GM12878 (cell line): ENCODE measurements around the gene TICRR. TPM values are rescaled to one million over a fixed set of nuclear protein-coding genes. Genes with fewer than 3 reads are reported as not detected.

Source experiments
- ATAC-seq: fragments of 200-7000 bp; cut with Tn5 transposase; 3 replicates; pipeline ENCODE4 v1.9.1; 2020; ENCODE audit warnings: mild to moderate bottlenecking, moderate library complexity
- BruUV-seq: library from RNA; stranded (reverse); fragments of 400-500 nt; replicated peaks from 2 replicates; lab custom pipeline; 2021; lab: Mats Ljungman, UMichigan
- CTCF ChIA-PET: fragments of 300-600 bp; sonication (Branson Sonifier 250); formaldehyde crosslinking; extraction: SDS; loops from one replicate; lab custom pipeline; 2021; ENCODE audit warnings: inconsistent platforms; lab: Yijun Ruan, JAX
- POLR2A ChIA-PET: fragments of 350-600 bp; formaldehyde crosslinking; extraction: SDS; loops from one replicate; lab custom pipeline; 2021; ENCODE audit warnings: inconsistent platforms; lab: Charles Lee
- RAD21 ChIA-PET: fragments of 300-600 bp; sonication (Branson Sonifier 250); formaldehyde crosslinking; loops from one replicate; lab custom pipeline; 2023; ENCODE audit warnings: antibody characterized with exemption; ENCODE audit not compliant: unreplicated experiment; lab: Charles Lee
- SMC1A ChIA-PET: fragments of 300-600 bp; sonication (Branson Sonifier 250); formaldehyde crosslinking; loops from one replicate; lab custom pipeline; 2023; ENCODE audit not compliant: unreplicated experiment, uncharacterized antibody; lab: Charles Lee
- DNase-seq: peaks from one replicate; pipeline ENCODE4 v3.0.0-alpha.2; 2011; ENCODE audit warnings: low read depth, low spot score
- FAIRE-seq: peaks from 3 replicates; lab custom pipeline; 2011; peaks lifted over from hg19 to GRCh38; lab: Jason Lieb, UNC
- H2AFZ ChIP-seq: 2 replicates; pipeline ENCODE4 v1.6.0; 2011; ENCODE audit warnings: low read depth, low read length, control low read depth; ENCODE audit not compliant: control insufficient read depth
- H3K27ac ChIP-seq: 2 replicates; pipeline ENCODE4 v1.5.1; 2011; ENCODE audit warnings: control low read depth; ENCODE audit not compliant: control insufficient read depth, insufficient read depth
- H3K27me3 ChIP-seq, 2 experiments: replicated peaks in 1 of 2; 2 replicates each; pipeline versions ENCODE4 v1.6.0 to v1.6.1; 2011; ENCODE audit warnings: low read length in 1 of 2; ENCODE audit not compliant: control insufficient read depth in 2 of 2, insufficient read depth in 2 of 2
- H3K36me3 ChIP-seq, 2 experiments: 2 replicates each; pipeline ENCODE4 v1.5.1; 2011; ENCODE audit warnings: low read length in 1 of 2; ENCODE audit not compliant: control insufficient read depth in 2 of 2, insufficient read depth in 2 of 2
- H3K4me1 ChIP-seq: 2 replicates; pipeline ENCODE4 v1.6.1; 2011; ENCODE audit warnings: mild to moderate bottlenecking, low read length, moderate library complexity, mixed read lengths; ENCODE audit not compliant: control insufficient read depth, insufficient read depth
- H3K4me2 ChIP-seq: 2 replicates; pipeline ENCODE4 v1.6.0; 2011; ENCODE audit warnings: control low read depth; ENCODE audit not compliant: control insufficient read depth, insufficient read depth
- H3K4me3 ChIP-seq: fragments of 200-600 bp; sonication (generic); 2 replicates; pipeline ENCODE4 v1.5.1; 2016
- H3K79me2 ChIP-seq: 2 replicates; pipeline ENCODE4 v1.6.0; 2011; ENCODE audit warnings: low read length; ENCODE audit not compliant: control insufficient read depth, insufficient read depth
- H3K9ac ChIP-seq: 2 replicates; pipeline ENCODE4 v1.8.0; 2011; ENCODE audit warnings: low read length, control low read depth, mixed read lengths; ENCODE audit not compliant: control insufficient read depth, insufficient read depth
- H3K9me3 ChIP-seq: replicated peaks from 3 replicates; pipeline ENCODE4 v1.5.1; 2011; ENCODE audit warnings: mild to moderate bottlenecking, low read length; ENCODE audit not compliant: control insufficient read depth, insufficient read depth
- H4K20me1 ChIP-seq: 2 replicates; pipeline ENCODE4 v1.6.0; 2011; ENCODE audit not compliant: control insufficient read depth, insufficient read depth
- GATAD2B ChIP-seq: fragments of 450-650 bp; conservative IDR thresholded peaks from 2 replicates; pipeline ENCODE4 v1.6.1; 2017; ENCODE audit warnings: low read depth, mild to moderate bottlenecking, moderate library complexity
- HDAC6 ChIP-seq: fragments of 200-600 bp; sonication (generic); IDR thresholded peaks from one replicate; pipeline ENCODE4 v1.8.0; 2017; ENCODE audit warnings: antibody characterized with exemption; ENCODE audit not compliant: unreplicated experiment
- MYB ChIP-seq: fragments of 150-350 bp; IDR thresholded peaks from 2 replicates; pipeline ENCODE4 v1.6.1; 2014; ENCODE audit warnings: mild to moderate bottlenecking, low read depth, low read length, borderline replicate concordance
- NBN ChIP-seq: fragments of 450-650 bp; IDR thresholded peaks from 2 replicates; pipeline ENCODE4 v1.6.1; 2016
- POLR2A ChIP-seq: IDR thresholded peaks from 2 replicates; pipeline ENCODE4 v1.6.1; 2011; ENCODE audit warnings: low read depth, mild to moderate bottlenecking, low read length
- POLR2AphosphoS2 ChIP-seq: IDR thresholded peaks from 2 replicates; pipeline ENCODE4 v1.6.1; 2011; ENCODE audit warnings: low read depth, mild to moderate bottlenecking, low read length, improper control_type of control experiment, moderate library complexity
- WGBS: methylation state at CpG from one replicate; pipeline ENCODE4 v1.1.6; 2016; ENCODE audit warnings: low lambda C conversion rate; ENCODE audit not compliant: insufficient replicate concordance, insufficient coverage; ENCODE audit errors: missing lambda C conversion rate; 5-methylcytosine and 5-hydroxymethylcytosine counted together
- in situ Hi-C: fragments of 300-500 bp; cut with MboI; formaldehyde crosslinking; loops from 9 replicates; pipeline ENCODE4 v1.14.3; 2018; ENCODE audit warnings: mixed read lengths
- intact Hi-C: fragments of 100-400 bp; cut with micrococcal nuclease; formaldehyde crosslinking; loops from one replicate; pipeline ENCODE4 v1.14.2; 2022; ENCODE audit not compliant: unreplicated experiment
- polyA plus RNA-seq, 11 experiments: library from polyadenylated mRNA; depleted of rRNA in 4 of 11; unstranded in 6 of 11; stranded (reverse) in 5 of 11; fragments of >200 nt; fragmentation: Nextera tagmentation in 4 of 11; fragmentation: Illumina TruSeq in 1 of 11; extraction: Ambion mirVana in 4 of 11; extraction: Trizol in 1 of 11; gene quantifications; 1 replicate in 1 of 11; 2 replicates in 10 of 11; pipeline versions ENCODE4 v1.2.1 to v1.2.3, GENCODE V29; 2011 to 2016; ENCODE audit warnings: inconsistent platforms in 2 of 11, missing spikeins in 2 of 11, low read depth in 1 of 11
- total RNA-seq, 4 experiments: library from RNA; depleted of rRNA in 3 of 4; stranded (reverse); fragments of >200 nt in 3 of 4; fragmentation: Illumina TruSeq in 1 of 4; extraction: Trizol in 1 of 4; gene quantifications; 2 replicates each; pipeline versions ENCODE4 v1.2.1 to v1.2.3, GENCODE V29; 2013 to 2021
- TF ChIP-seq, protein P1 (sequence below): fragments of 450-650 bp; formaldehyde crosslinking; IDR thresholded peaks from 2 replicates; pipeline ENCODE4 v1.5.0; 2022; ENCODE audit warnings: mild to moderate bottlenecking, missing genetic modification characterization

Gene TICRR
- total and polyA plus RNA-seq, 10 of the 15 experiments (the other 5 are each of a cell fraction or from before 2014, with no cell fraction given) = 0.58 to 21.5 (median 11.5) TPM

DNA sequence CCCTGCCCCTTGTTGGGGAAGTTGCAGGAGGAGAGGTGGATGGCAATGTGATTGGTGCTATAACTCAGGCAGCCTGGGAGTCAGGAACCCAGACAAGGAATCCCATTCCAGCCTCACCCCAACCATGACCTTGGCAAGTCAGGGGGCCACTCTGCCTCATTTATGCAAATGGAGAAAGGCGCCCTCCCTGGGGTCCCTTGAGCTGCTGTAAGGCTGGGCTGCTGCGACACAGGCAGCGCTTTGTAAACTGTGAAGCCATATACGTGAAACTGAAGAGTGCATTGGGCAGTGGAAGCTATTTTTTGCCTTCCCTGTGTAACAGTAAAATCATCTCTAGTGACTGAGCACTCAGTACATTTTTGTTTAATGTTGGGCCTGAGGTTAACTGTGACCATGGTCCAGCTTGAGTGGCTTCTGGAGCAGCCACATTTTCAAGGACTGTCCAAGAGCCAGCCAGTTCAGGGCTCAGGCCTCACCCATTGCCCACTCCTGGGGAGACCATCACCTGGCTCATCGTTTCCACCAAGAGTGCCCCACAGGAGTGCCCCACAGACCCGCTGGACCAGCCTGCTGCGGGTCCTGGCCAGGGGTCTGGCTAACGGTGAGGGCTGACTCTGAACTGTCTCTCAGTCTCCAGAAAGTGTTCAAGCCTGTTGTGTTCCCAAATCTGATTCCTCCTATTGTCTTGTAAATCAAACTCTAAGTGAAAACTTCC, 52.1 kb downstream of the TICRR start:
- no peak overlapping the region for H3K4me3 ChIP-seq
- FAIRE-seq = no peak
- ChIA-PET SMC1A (interaction anchor here (0.6 kb wide), 1 partner anchor 30 kb away, joined by 3 read pairs; no protein-coding TSS in a partner anchor), POLR2A (no interaction called here), RAD21 (no interaction called here), CTCF (no interaction called here)
- H3K4me1 ChIP-seq = no peaks in the 10 kb centered on the region
- no peaks in the 10 kb centered on the region for H3K79me2 ChIP-seq
- H2AFZ ChIP-seq = no peak overlapping the region
- no peak for ATAC-seq
- intact Hi-C loops = no loop called here
- in situ Hi-C loops = no loop called here
- H3K9ac ChIP-seq = no peak overlapping the region
- no peaks in the 10 kb centered on the region for H4K20me1 ChIP-seq
- 99% methylated on average over 8 of the region's 8 CpGs for WGBS
- no peak for TF ChIP-seq POLR2A
- no peak for TF ChIP-seq POLR2AphosphoS2
- TF ChIP-seq NBN = no peak
- TF ChIP-seq, protein P1, sequence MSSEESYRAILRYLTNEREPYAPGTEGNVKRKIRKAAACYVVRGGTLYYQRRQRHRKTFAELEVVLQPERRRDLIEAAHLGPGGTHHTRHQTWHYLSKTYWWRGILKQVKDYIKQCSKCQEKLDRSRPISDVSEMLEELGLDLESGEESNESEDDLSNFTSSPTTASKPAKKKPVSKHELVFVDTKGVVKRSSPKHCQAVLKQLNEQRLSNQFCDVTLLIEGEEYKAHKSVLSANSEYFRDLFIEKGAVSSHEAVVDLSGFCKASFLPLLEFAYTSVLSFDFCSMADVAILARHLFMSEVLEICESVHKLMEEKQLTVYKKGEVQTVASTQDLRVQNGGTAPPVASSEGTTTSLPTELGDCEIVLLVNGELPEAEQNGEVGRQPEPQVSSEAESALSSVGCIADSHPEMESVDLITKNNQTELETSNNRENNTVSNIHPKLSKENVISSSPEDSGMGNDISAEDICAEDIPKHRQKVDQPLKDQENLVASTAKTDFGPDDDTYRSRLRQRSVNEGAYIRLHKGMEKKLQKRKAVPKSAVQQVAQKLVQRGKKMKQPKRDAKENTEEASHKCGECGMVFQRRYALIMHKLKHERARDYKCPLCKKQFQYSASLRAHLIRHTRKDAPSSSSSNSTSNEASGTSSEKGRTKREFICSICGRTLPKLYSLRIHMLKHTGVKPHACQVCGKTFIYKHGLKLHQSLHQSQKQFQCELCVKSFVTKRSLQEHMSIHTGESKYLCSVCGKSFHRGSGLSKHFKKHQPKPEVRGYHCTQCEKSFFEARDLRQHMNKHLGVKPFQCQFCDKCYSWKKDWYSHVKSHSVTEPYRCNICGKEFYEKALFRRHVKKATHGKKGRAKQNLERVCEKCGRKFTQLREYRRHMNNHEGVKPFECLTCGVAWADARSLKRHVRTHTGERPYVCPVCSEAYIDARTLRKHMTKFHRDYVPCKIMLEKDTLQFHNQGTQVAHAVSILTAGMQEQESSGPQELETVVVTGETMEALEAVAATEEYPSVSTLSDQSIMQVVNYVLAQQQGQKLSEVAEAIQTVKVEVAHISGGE (CRISPR knock-in tag) = no peak
- no peak for TF ChIP-seq MYB
- no peak for TF ChIP-seq GATAD2B
- no peak for TF ChIP-seq HDAC6
- no TSS peak for BruUV-seq
- no peaks in the 10 kb centered on the region for H3K9me3 ChIP-seq
- H3K27ac ChIP-seq = no peak overlapping the region
- no peak overlapping the region for H3K4me2 ChIP-seq
- DNase-seq = no peak
- H3K27me3 ChIP-seq = no peaks in the 10 kb centered on the region
- H3K36me3 ChIP-seq = peaks cover 20 to 47% of the 10 kb centered on the region in 2 experiments
